HepG2 (cell line): ENCODE measurements around the gene UNC50. TPM values are rescaled to one million over a fixed set of nuclear protein-coding genes. Genes with fewer than 3 reads are reported as not detected.

Source experiments
- ARID4A ChIP-seq: sonication (generic); formaldehyde crosslinking; IDR thresholded peaks from 2 replicates; pipeline ENCODE4 v1.5.0; 2020; ENCODE audit warnings: mild to moderate bottlenecking, missing genetic modification reagents, borderline replicate concordance
- DNMT1 ChIP-seq: sonication (generic); formaldehyde crosslinking; IDR thresholded peaks from 2 replicates; pipeline ENCODE4 v1.5.1; 2020; ENCODE audit warnings: mild to moderate bottlenecking, missing genetic modification reagents
- FOXO1 ChIP-seq: sonication (generic); formaldehyde crosslinking; IDR thresholded peaks from 2 replicates; pipeline ENCODE4 v1.4.0; 2020; ENCODE audit warnings: missing genetic modification reagents
- HMGXB3 ChIP-seq: sonication (generic); formaldehyde crosslinking; IDR thresholded peaks from 2 replicates; pipeline ENCODE4 v1.4.0; 2020; ENCODE audit warnings: missing genetic modification reagents, borderline replicate concordance
- HOXA9 ChIP-seq: sonication (generic); formaldehyde crosslinking; IDR thresholded peaks from 2 replicates; pipeline ENCODE4 v1.8.1; 2022; ENCODE audit warnings: missing genetic modification reagents, mild to moderate bottlenecking, moderate library complexity, borderline replicate concordance
- LBX2 ChIP-seq: sonication (generic); formaldehyde crosslinking; IDR thresholded peaks from 2 replicates; pipeline ENCODE4 v1.5.0; 2020; ENCODE audit warnings: missing genetic modification reagents, mild to moderate bottlenecking, borderline replicate concordance
- MXI1 ChIP-seq: IDR thresholded peaks from 3 replicates; pipeline ENCODE4 v1.6.1; 2012; ENCODE audit warnings: low read depth, low read length, inconsistent platforms, borderline replicate concordance
- NCOR1 ChIP-seq: fragments of 200-600 bp; sonication (generic); IDR thresholded peaks from 2 replicates; pipeline ENCODE4 v1.7.0; 2017; ENCODE audit warnings: antibody characterized with exemption, low read length, borderline replicate concordance
- SNRNP70 ChIP-seq: fragments of 200-400 bp; formaldehyde crosslinking; IDR thresholded peaks from 2 replicates; pipeline ENCODE4 v1.6.1; 2017; ENCODE audit warnings: mild to moderate bottlenecking, low read depth, low read length, moderate library complexity
- SOX6 ChIP-seq, 2 experiments: fragments of 450-650 bp in 1 of 2; sonication (generic) in 1 of 2; formaldehyde crosslinking in 1 of 2; IDR thresholded peaks; 2 replicates each; pipeline versions ENCODE4 v1.4.0 to v1.6.1; 2017 to 2020; ENCODE audit warnings: antibody characterized with exemption in 1 of 2, mild to moderate bottlenecking in 1 of 2, missing genetic modification reagents in 1 of 2
- TAF15 ChIP-seq: fragments of 200-400 bp; formaldehyde crosslinking; IDR thresholded peaks from one replicate; pipeline ENCODE4 v1.6.1; 2018; ENCODE audit warnings: mild to moderate bottlenecking, low read depth, low read length; ENCODE audit not compliant: poor library complexity, severe bottlenecking
- TBP ChIP-seq: sonication (generic); formaldehyde crosslinking; IDR thresholded peaks from 2 replicates; pipeline ENCODE4 v1.5.0; 2020; ENCODE audit warnings: missing genetic modification reagents
- ZFP1 ChIP-seq: IDR thresholded peaks from 2 replicates; pipeline ENCODE4 v1.6.1; 2016
- ZNF557 ChIP-seq: sonication (generic); formaldehyde crosslinking; IDR thresholded peaks from 2 replicates; pipeline ENCODE4 v1.4.0; 2020; ENCODE audit warnings: missing genetic modification reagents
- ZNF652 ChIP-seq: IDR thresholded peaks from 2 replicates; pipeline ENCODE4 v1.6.1; 2016; ENCODE audit warnings: low read depth, borderline replicate concordance
- polyA plus RNA-seq, 8 experiments: library from polyadenylated mRNA; depleted of rRNA in 3 of 8; stranded (reverse) in 7 of 8; unstranded in 1 of 8; fragments of >200 nt; fragmentation: Illumina TruSeq in 4 of 8; extraction: Trizol in 4 of 8; gene quantifications; 2 replicates each; pipeline versions ENCODE4 v1.2.1 to v1.2.3, GENCODE V29; 2011 to 2016; ENCODE audit warnings: low read depth in 4 of 8, missing spikeins in 1 of 8, mixed read lengths in 1 of 8; ENCODE audit not compliant: insufficient read depth in 1 of 8
- total RNA-seq, 5 experiments: library from RNA; depleted of rRNA; stranded (reverse); fragments of >200 nt; fragmentation: Illumina TruSeq; extraction: Trizol; gene quantifications; 2 replicates each; pipeline ENCODE4 v1.2.3, GENCODE V29; 2016; ENCODE audit warnings: low read depth in 1 of 5
- TF ChIP-seq, protein P1 (sequence below): sonication (generic); formaldehyde crosslinking; IDR thresholded peaks from 2 replicates; pipeline ENCODE4 v1.8.1; 2023; ENCODE audit warnings: mild to moderate bottlenecking, moderate library complexity, missing genetic modification reagents
- TF ChIP-seq, protein P2 (sequence below): sonication (generic); formaldehyde crosslinking; IDR thresholded peaks from 2 replicates; pipeline ENCODE4 v1.8.0; 2022; ENCODE audit warnings: missing genetic modification reagents, mild to moderate bottlenecking, inconsistent platforms, borderline replicate concordance

Gene UNC50
- total and polyA plus RNA-seq, 2 of the 13 experiments (the other 11 are each of a cell fraction or from before 2014, with no cell fraction given): 92.6 to 95.6 TPM

GRCh38 chr2:98649135-98649991, 41.0 kb downstream of the UNC50 start (continued):
- TF ChIP-seq HMGXB3 (CRISPR knock-in tag) (no peak), TBP (CRISPR knock-in tag) (no peak), SOX6 (IDR thresholded peaks at IDR 0.05) (no peak), SOX6 (CRISPR knock-in tag; IDR thresholded peaks at IDR 0.05) (no peak), ZNF557 (CRISPR knock-in tag) (no peak), ZFP1 (no peak), FOXO1 (CRISPR knock-in tag) (no peak), LBX2 (CRISPR knock-in tag) (no peak), HOXA9 (CRISPR knock-in tag) (no peak), DNMT1 (no peak), TAF15 (no peak), ZNF652 (CRISPR knock-in tag) (no peak), ARID4A (no peak), NCOR1 (no peak), MXI1 (no peak), SNRNP70 (no peak)
- TF ChIP-seq, protein P1, sequence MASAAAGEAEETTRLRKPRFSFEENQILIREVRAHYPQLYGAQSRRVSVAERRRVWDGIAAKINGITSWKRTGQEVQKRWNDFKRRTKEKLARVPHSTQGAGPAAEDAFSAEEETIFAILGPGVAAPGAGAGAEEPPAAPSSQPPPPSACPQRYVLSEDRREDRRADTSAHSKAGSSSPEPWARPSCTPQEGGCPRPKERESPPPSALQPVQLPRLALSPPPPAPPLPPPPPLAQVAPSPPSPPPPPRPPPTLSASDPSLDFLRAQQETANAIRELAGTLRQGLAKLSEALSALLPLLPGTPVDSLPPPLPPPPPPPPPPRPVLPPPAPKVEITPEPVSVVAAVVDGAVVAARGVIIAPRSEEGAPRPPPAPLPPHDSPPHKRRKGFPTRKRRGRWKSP (CRISPR knock-in tag): no peak
- TF ChIP-seq, protein P2, sequence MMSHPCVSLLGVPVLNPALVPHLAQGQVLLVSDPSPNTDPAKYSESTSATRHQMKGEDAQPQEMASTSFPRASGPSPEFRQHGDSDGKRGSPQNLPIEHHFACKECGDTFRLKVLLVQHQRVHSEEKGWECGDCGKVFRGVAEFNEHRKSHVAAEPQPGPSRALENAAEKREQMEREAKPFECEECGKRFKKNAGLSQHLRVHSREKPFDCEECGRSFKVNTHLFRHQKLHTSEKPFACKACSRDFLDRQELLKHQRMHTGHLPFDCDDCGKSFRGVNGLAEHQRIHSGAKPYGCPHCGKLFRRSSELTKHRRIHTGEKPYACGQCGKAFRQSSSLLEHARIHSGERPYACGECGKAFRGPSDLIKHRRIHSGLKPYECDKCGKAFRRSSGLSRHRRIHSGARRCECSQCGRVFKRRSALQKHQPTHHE: no peak
